Activated CD8-positive, alpha-beta memory T cell treated with anti-CD3 and anti-CD28 coated beads for 1 hour (primary cell): ENCODE results near the gene GRM7.

Experiments used
- DNase-seq, 2 donors: peaks; one replicate each; pipeline ENCODE4 v3.0.0-alpha.2; 2020; ENCODE audit warnings: low read depth in 1 of 2; ENCODE audit errors: extremely low read depth in 1 of 2

GRM7 gene

DNA sequence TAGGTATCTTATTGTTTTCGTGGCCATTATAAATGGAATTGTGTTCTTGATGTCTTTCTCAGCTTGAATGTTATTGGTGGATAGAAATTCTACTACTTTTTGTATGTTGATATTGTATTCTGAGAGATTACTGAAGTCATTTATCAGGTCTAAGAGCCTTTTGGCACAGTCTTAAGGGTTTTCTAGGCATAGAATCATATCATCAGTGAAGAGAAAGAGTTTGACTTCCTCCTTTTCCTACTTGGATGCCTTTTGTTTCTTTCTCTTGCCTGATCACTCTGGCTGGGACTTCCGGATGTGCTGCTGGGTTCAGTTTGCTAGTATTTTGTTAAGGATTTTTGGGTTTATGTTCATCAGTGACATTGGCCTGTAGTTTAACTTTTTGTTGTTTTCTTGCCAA lies 527.1 kb downstream of the GRM7 start:
- no peak for DNase-seq

DNA sequence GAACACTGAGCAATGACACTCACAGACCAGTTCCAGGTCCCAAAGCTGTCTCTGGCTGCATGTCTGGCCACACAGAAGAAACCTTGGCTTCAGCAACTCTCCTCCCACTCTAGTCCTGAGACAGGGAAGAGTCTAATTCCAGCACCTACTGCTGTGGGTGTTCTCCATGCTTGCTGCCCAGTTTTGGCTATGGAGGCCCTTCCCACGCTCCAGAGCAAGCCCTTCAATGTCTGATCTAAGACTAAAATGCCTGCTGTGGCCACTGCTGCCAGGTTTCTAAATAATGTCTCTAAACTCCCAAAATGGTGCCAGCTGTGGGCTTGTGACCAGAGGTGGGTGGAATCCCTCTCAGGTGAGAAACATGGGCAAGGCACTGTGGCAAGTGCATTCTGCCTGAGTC lies 531.3 kb downstream of the GRM7 start:
- DNase-seq: no peak

GRCh38 chr3:7393944-7394605 lies 533.2 kb downstream of the GRM7 start:
- no peak for DNase-seq

DNA sequence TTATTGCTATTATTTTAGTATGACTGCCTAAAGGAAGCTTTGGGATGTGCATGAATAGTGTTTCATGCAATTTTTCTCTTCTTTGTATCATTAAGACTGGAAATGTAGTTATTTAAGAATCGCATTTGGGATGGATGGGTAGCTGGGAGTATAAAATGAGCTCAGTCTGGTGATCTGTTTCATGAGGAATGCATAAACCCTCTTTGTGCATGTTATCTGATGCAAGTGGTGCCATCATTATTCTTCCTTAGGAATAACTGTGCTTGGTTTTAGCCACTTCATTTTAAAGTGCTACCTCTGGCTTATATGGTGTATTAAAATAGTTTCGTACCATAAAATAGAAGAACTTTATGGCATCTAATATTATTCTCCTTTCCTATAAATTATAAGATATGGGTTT lies 535.6 kb downstream of the GRM7 start:
- DNase-seq: no peak

DNA sequence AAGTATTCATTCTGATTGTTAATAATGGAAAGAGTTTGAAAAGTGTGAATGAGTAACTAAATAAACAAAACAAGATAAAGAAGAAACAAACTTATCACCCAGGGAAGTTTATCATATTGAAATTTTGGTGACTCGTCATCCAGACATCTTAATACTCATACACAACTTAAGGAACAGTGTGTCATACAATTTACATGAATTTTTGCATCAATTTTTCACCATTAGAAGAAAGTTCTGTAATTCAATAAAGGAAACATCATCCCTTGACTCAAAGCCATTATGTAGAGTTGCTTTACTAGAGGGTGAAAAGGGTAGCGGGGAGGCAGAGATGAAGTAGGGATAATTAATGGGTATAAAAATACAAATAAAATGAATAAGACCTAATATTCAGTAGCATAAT lies 536.2 kb downstream of the GRM7 start:
- DNase-seq: no peak

DNA sequence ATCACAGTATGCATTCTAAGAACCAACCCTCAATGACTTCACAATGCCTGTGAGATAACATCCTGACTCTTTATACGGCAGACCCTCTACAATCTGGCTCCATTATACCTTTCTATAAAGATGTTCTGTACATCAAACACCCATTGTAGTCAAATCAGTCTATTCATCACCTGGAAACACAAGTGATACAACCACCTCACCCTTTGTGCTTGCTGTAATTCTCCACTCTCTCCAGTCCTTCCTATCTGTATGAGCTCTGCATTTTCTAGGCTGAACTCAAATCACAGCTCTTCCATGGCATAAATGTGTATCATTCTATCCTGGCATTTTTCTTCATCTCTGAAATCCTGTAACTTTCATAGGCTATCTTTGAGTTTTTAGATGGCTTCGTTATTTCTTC lies 539.4 kb downstream of the GRM7 start:
- no peak for DNase-seq

- no peak for DNase-seq
These were observed 540.5 kb downstream of the GRM7 start for GRCh38 chr3:7401418-7401817.

- no peak for DNase-seq
These were observed 546.2 kb downstream of the GRM7 start for GRCh38 chr3:7407107-7407506.

- no peak for DNase-seq
These were observed 549.9 kb downstream of the GRM7 start for GRCh38 chr3:7410782-7411181.

DNA sequence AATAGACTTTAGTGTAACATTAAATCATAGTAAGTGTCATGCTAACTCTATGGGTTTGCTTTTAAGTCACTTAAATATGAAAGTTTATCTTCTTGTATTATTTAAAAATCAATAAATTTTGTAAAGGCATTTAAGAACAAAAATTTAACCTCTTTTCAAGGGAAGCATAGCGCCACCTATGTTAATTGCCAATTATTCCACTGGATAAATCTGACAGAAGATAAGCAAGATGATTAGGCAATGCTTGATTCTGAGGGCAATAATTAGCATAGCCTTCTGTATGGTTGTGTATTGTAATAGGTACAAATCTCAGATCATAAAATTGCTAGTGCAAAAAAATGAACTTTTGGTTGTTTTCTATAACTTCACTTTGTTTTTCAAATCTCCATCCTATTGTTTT lies 560.1 kb downstream of the GRM7 start:
- no peak for DNase-seq

- no peak for DNase-seq
These were observed 562.1 kb downstream of the GRM7 start for GRCh38 chr3:7423036-7423435.

DNA sequence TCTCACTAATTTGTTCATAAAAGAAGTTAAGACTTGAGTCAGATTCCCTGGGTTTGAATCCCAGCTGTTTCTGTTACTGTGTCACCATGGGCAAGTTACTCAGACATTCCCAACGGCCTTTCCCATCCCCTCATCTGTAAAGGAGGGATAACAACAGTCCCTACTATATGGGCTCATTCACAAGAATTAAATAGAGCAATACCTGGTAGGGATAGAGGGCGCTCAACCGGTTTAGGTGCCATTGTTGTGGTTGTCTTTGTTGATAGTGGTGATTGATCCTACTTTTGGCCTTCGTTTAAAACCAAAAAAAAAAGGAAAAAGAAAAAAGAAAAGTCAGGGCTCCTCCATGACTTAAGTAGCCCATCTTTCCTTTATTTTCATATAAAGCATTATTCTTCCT lies 563.1 kb downstream of the GRM7 start:
- DNase-seq: no peak

GRCh38 chr3:7428206-7428718 lies 567.3 kb downstream of the GRM7 start:
- no peak for DNase-seq

DNA sequence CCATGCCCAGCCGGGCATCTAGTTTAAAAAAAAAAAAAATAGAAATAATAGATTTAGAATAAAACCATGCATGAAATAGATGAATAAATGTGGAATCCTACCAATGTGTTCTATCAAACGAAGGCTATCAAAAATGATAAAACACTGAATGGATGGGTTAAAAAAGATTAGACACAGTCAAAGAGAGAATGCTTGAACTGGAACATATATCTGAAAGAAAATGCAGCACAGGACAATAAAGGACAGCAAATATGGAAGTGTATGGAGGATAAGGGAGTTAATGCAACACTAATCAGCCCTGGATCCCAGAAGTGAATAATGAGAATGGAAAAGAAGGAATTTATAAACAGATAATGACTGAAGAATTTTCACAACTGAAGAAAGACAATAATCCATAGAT lies 571.7 kb downstream of the GRM7 start:
- DNase-seq: no peak

- DNase-seq: no peak
These were observed 572.2 kb downstream of the GRM7 start for GRCh38 chr3:7433073-7433472.

GRCh38 chr3:7436542-7436941 lies 575.6 kb downstream of the GRM7 start:
- no peak for DNase-seq

DNA sequence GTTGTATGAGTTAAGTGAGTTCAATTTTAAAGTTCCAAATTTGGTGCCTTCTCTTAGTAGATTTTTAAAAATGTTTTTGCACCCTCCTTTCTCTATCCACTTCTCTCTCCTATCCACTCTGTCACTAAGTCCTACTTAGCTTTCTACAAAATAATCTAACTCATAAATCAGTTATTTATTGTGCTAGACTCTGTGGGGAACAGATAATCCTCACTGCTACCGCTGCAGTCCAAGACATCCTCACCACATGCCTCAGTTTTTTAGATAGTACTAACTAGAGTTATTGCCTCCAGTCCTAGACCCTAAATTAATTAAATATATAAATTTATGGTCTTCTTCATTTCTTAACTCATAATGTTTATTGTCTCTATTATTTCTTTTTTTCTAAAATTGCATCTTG lies 576.3 kb downstream of the GRM7 start:
- DNase-seq: no peak

DNA sequence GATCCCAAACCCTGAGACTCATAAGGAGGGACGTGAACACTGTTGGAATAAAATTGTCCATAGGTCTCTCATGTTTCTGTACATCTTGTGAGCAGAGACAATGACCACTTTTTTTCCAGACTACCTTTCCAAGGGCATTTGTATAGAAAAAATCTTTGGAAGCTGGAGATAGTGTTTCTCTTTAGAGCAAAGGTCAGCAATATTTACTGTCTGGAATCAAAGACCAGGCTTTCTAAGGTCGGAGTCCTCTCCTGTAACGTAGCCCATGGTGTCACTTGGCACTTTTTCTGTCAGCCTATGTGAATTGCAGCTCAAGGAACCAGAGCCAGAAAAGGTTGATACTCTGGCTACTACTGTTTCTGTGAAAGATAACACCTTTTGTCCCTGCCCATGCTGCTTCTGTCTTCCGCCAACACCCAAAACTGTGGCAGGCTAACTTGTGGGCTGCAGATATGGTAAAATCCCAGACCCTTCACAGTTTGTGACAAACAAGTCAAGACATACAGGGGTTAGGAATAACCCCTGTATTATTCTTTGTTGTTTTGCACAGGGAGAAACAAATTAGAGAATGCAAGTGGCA lies 578.3 kb downstream of the GRM7 start:
- no peak for DNase-seq

DNA sequence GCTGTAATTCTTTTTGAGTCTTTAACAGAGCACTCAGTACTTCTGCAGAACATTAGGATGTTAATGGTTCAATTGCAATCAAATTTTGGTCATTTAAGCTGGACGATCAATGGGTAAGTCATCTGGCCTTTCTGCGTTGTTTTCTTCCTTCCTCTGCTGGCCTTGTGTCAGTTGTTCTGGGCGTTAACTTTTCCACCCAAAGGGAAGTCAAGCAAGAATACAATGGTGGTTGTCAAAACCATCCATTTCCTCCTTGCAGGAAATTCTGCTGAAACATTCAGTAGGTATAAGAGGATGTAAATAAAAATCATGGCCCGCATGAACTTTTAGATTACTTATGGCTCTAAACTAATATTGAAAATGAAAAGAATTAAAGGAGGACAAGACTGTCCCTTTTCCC lies 584.0 kb downstream of the GRM7 start:
- DNase-seq: no peak

- DNase-seq: no peak
These were observed 584.4 kb downstream of the GRM7 start for GRCh38 chr3:7445331-7445730.

DNA sequence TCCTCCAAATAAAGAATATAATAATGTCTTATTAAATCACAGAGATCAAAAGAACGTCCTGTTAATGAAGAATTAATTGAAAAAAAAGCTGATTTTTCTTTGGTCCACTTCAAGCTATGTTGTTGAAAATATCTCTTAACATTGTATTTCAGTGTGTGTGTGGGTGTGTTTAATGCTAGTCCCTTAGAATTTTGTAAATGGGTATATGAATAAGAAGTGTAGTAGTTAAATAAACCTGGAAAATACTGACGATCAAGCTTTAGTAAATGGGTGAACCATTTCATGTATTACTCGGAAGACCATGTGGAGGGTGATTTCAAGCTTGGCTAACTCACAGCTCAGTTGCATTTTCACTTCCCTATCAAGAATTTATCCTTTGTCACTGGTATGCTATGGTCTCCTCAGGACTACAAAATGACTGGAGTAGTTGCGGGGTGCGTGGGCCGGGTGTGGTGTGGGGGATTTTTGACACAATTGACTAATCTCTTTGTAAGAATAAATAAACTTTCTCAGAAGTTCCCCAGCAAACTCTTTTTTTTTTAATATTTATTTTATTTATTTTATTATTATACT lies 586.4 kb downstream of the GRM7 start:
- no peak for DNase-seq

DNA sequence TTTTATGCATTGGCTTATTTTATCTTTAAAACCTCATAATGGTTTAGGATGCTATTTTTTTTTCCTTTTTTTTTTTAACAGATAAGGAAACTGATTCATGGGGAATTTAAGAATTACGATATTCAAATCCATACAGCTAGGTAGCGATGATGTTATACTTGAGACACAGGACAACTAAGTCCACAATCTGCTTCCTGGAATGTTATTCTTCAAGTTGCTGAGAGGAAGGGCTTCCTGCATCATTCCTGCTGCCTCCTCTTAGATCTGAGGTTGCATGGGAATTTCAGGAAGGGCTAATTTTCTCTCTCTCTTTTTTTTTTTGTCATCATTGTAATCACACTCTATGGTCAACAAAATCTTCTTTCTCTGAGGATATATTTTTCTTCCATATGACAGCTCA lies 595.5 kb downstream of the GRM7 start:
- no peak for DNase-seq
